Measurements from ENCODE around the gene HOXA5. TPM values are rescaled to one million over a fixed set of nuclear protein-coding genes. Genes with fewer than 3 reads are reported as not detected.

HOXA5 gene
- total RNA-seq, 2 donors from 2014 or later: 0.99 to 2.6 TPM

- H3K9me3 ChIP-seq: no peaks in the 10 kb centered on the region
Measured at GRCh38 chr7:27130540-27131389, 12.7 kb downstream of the HOXA5 start, which contains the start of gene HOXA4. Gene HOXA4 (minus strand): TSS chr7:27130757. CDS start chr7:27130733, 24 bp downstream.

GRCh38 chr7:27129729-27130539, 13.5 kb downstream of the HOXA5 start:
- H3K27me3 ChIP-seq: peaks cover 0 to 28% of the 10 kb centered on the region in 2 donors
- 9 to 15% methylated on average over 18 to 44 of the region's 72 CpGs for WGBS, 2 donors
- no peak for DNase-seq
- TF ChIP-seq CTCF (IDR thresholded peaks at IDR 0.05): no peak
- no peak for TF ChIP-seq POLR2A (IDR thresholded peaks at IDR 0.05)
- no peaks in the 10 kb centered on the region for H3K36me3 ChIP-seq (replicated peaks in 1 of 2; ENCODE audit: insufficient read depth in 1 of 2, low read depth in 2 of 2)
- H3K4me3 ChIP-seq: no peak overlapping the region
- H3K9me3 ChIP-seq: no peaks in the 10 kb centered on the region
- H3K4me1 ChIP-seq: peaks cover 10% of the 10 kb centered on the region
- intact Hi-C loops (cut with DNase I): no loop called here
- peak overlapping the region in 2 of 4 donors; percentile 48 to 56 for H3K27ac ChIP-seq
- ATAC-seq: peak; percentile 38

More at GRCh38 chr7:27130540-27131389, 12.7 kb downstream of the HOXA5 start, which contains the start of gene HOXA4:
- DNase-seq: peak; percentile 55 to 64 (median 61)
- H3K4me1 ChIP-seq: peaks cover 10% of the 10 kb centered on the region
- TF ChIP-seq CTCF (IDR thresholded peaks at IDR 0.05) (no peak), POLR2A (IDR thresholded peaks at IDR 0.05) (peak in 2 of 3 donors; percentile 34 to 37)
- WGBS, 2 donors: 10 to 15% methylated on average over 36 to 63 of the region's 67 CpGs
- intact Hi-C loops (cut with DNase I): no loop called here
- H3K4me3 ChIP-seq: no peak within 1 kb of the TSS
- H3K27ac ChIP-seq: peak within 1 kb of the TSS in 2 of 4 donors; percentile 61 to 69
- H3K27me3 ChIP-seq: peaks cover 0 to 24% of the 10 kb centered on the region in 2 donors
- H3K36me3 ChIP-seq (replicated peaks in 1 of 2; ENCODE audit: insufficient read depth in 1 of 2, low read depth in 2 of 2): no peaks in the 10 kb centered on the region
- peak; percentile 78 for ATAC-seq

GRCh38 chr7:27128776-27129728, 14.4 kb downstream of the HOXA5 start:
- Histone ChIP-seq H3K27me3 (peaks cover 0 to 36% of the 10 kb centered on the region in 2 donors), H3K9me3 (no peaks in the 10 kb centered on the region), H3K4me3 (no peak overlapping the region), H3K4me1 (peaks cover 10% of the 10 kb centered on the region), H3K36me3 (replicated peaks in 1 of 2; ENCODE audit: insufficient read depth in 1 of 2, low read depth in 2 of 2) (no peaks in the 10 kb centered on the region), H3K27ac (no peak overlapping the region)
- TF ChIP-seq POLR2A (IDR thresholded peaks at IDR 0.05): no peak
- TF ChIP-seq CTCF (IDR thresholded peaks at IDR 0.05): no peak
- intact Hi-C loops (cut with DNase I): no loop called here
- no peak for ATAC-seq
- no peak for DNase-seq
- WGBS, 2 donors: 17 to 25% methylated on average over 18 to 28 of the region's 28 CpGs

GRCh38 chr7:27128034-27128433, 15.4 kb downstream of the HOXA5 start:
- TF ChIP-seq POLR2A (IDR thresholded peaks at IDR 0.05): no peak
- TF ChIP-seq CTCF (IDR thresholded peaks at IDR 0.05): no peak
- H3K27ac ChIP-seq: no peak overlapping the region
- peaks cover 10% of the 10 kb centered on the region for H3K4me1 ChIP-seq
- ATAC-seq: no peak
- H3K36me3 ChIP-seq (replicated peaks in 1 of 2; ENCODE audit: insufficient read depth in 1 of 2, low read depth in 2 of 2): no peaks in the 10 kb centered on the region
- H3K4me3 ChIP-seq: no peak overlapping the region
- H3K27me3 ChIP-seq: peaks cover 0 to 47% of the 10 kb centered on the region in 2 donors
- H3K9me3 ChIP-seq: no peaks in the 10 kb centered on the region
- intact Hi-C loops (cut with DNase I): no loop called here
- DNase-seq: no peak
- WGBS, 2 donors: 23 to 39% methylated on average over 2 of the region's 2 CpGs
